Sigmoid colon (tissue), 7 donors: Measurements from ENCODE around the gene NUFIP2. TPM values are rescaled to one million over a fixed set of nuclear protein-coding genes. Genes with fewer than 3 reads are reported as not detected.

Experiments
- DNase-seq: peaks from one replicate; pipeline ENCODE4 v3.0.0-alpha.2; 2019
- H3K27ac ChIP-seq, 4 donors: fragments of 200-600 bp; sonication (generic); one replicate each; pipeline ENCODE4 v1.5.1; 2016 to 2019; ENCODE audit warnings: mild to moderate bottlenecking in 1 of 4
- H3K27me3 ChIP-seq, 3 donors: fragments of 200-600 bp; sonication (generic); one replicate each; pipeline ENCODE4 v1.5.1; 2019; ENCODE audit warnings: mild to moderate bottlenecking in 1 of 3
- H3K36me3 ChIP-seq, 4 donors: fragments of 200-600 bp; sonication (generic); one replicate each; pipeline ENCODE4 v1.5.1; 2016 to 2019
- H3K4me1 ChIP-seq, 4 donors: fragments of 200-600 bp; sonication (generic); one replicate each; pipeline ENCODE4 v1.5.1; 2017 to 2019
- H3K4me3 ChIP-seq, 4 donors: fragments of 200-600 bp; sonication (generic); one replicate each; pipeline ENCODE4 v1.5.1; 2017 to 2019; ENCODE audit warnings: mild to moderate bottlenecking in 2 of 4, moderate library complexity in 1 of 4
- H3K9me3 ChIP-seq, 4 donors: fragments of 200-600 bp in 3 of 4; sonication (generic) in 3 of 4; one replicate each; pipeline versions ENCODE4 v1.5.1 to v1.6.1; 2013 to 2019
- EP300 ChIP-seq, 4 donors: sonication (generic); formaldehyde crosslinking; IDR thresholded peaks; one replicate each; pipeline ENCODE4 v1.6.1; 2017; ENCODE audit warnings: antibody characterized with exemption in 4 of 4
- POLR2A ChIP-seq, 2 donors: fragments of 450-650 bp; IDR thresholded peaks; one replicate each; pipeline ENCODE4 v1.6.1; 2016; ENCODE audit warnings: antibody characterized with exemption in 2 of 2, mild to moderate bottlenecking in 2 of 2, moderate library complexity in 2 of 2
- POLR2AphosphoS5 ChIP-seq, 4 donors: sonication (generic); formaldehyde crosslinking; IDR thresholded peaks; one replicate each; pipeline ENCODE4 v1.6.1; 2017; ENCODE audit warnings: antibody characterized with exemption in 4 of 4
- WGBS, 2 donors: extraction: QIAGEN DNeasy Blood & Tissue Kit; methylation state at CpG; one replicate each; pipeline ENCODE4 v1.1.7; 2013; 5-methylcytosine and 5-hydroxymethylcytosine counted together
- intact Hi-C: fragments of 100-400 bp; cut with DNase I; formaldehyde crosslinking; loops from one replicate; pipeline ENCODE4 v1.15.1; 2023
- polyA plus RNA-seq, 3 donors: library from polyadenylated mRNA; stranded (reverse); fragments of 200-250 nt; gene quantifications; one replicate each; pipeline ENCODE4 v1.2.3, GENCODE V29; 2013
- total RNA-seq, 4 donors: library from RNA; depleted of rRNA; stranded (reverse); fragments of >200 nt; gene quantifications; one replicate each; pipeline ENCODE4 v1.1.0, GENCODE V29; 2016
- TF ChIP-seq, protein P1 (sequence below), 4 experiments: fragments of 450-650 bp in 3 of 4; fragments of 200-600 bp in 1 of 4; IDR thresholded peaks; one replicate each; pipeline ENCODE4 v1.5.1; 2016 to 2019; ENCODE audit warnings: antibody characterized with exemption in 4 of 4, mild to moderate bottlenecking in 3 of 4, moderate library complexity in 2 of 4
- donor health status: healthy with polysubstance abuse.
- donor health status: Bipolar disorder and iron deficiency.
- donor health status: healthy.

The NUFIP2 gene
- total and polyA plus RNA-seq, 7 donors: 6.6 to 30.7 (median 26.5) TPM

DNA sequence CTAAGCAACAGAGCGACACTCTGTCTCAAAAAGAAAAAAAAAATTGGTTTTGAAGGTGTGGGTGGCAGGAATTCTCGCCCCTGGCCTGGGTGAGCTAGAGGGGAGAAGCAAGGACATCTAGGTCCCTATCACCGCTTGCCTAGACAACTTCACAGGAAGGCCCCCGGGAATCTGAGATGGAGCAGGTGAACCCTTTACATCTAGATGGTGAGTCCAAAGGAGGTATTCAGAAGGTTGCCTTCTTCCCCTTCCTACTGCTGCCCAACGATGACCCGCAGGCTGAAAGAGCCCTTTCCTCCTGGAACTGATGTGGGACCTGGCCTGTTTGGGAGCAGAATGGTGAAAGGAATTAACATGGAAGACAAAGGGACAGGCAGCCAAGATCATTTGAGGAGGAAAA is 48.5 kb downstream of the NUFIP2 start:
- TF ChIP-seq POLR2A (IDR thresholded peaks at IDR 0.05) (no peak), EP300 (IDR thresholded peaks at IDR 0.05) (no peak), POLR2AphosphoS5 (IDR thresholded peaks at IDR 0.05) (no peak)
- TF ChIP-seq, protein P1, sequence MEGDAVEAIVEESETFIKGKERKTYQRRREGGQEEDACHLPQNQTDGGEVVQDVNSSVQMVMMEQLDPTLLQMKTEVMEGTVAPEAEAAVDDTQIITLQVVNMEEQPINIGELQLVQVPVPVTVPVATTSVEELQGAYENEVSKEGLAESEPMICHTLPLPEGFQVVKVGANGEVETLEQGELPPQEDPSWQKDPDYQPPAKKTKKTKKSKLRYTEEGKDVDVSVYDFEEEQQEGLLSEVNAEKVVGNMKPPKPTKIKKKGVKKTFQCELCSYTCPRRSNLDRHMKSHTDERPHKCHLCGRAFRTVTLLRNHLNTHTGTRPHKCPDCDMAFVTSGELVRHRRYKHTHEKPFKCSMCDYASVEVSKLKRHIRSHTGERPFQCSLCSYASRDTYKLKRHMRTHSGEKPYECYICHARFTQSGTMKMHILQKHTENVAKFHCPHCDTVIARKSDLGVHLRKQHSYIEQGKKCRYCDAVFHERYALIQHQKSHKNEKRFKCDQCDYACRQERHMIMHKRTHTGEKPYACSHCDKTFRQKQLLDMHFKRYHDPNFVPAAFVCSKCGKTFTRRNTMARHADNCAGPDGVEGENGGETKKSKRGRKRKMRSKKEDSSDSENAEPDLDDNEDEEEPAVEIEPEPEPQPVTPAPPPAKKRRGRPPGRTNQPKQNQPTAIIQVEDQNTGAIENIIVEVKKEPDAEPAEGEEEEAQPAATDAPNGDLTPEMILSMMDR (IDR thresholded peaks at IDR 0.05): no peak
- no peak for DNase-seq
- peaks cover 0 to 11% (median 6%) of the 10 kb centered on the region in 4 donors for H3K4me1 ChIP-seq
- H3K36me3 ChIP-seq: no peaks in the 10 kb centered on the region
- H3K9me3 ChIP-seq: no peaks in the 10 kb centered on the region
- intact Hi-C loops: no loop called here
- no peak overlapping the region for H3K4me3 ChIP-seq
- WGBS, 2 donors: 92 to 96% methylated on average over 6 of the region's 6 CpGs
- H3K27me3 ChIP-seq: no peaks in the 10 kb centered on the region
- H3K27ac ChIP-seq: no peak overlapping the region

DNA sequence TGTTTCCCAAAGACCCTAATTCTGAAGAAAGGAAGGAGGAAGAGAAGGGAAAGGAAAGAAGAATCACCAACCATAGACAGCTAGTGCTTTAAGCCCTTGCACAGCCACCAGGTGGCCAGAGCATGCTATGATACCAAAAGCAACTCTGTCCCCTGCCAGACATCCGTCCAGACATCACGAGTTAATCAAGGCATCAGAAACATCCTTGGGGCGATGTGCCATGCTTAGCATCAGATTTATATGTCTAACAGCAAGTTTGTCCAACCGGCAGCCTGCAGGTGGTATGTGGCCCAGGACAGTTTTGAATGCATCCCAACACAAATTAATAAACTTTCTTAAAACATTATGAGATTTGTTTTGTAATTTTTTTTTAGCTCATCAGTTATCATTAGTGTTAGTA is 50.2 kb downstream of the NUFIP2 start:
- Histone ChIP-seq H3K4me3 (no peak overlapping the region), H3K4me1 (peaks cover 0 to 13% (median 6%) of the 10 kb centered on the region in 4 donors), H3K9me3 (no peaks in the 10 kb centered on the region), H3K27me3 (no peaks in the 10 kb centered on the region), H3K27ac (no peak overlapping the region), H3K36me3 (no peaks in the 10 kb centered on the region)
- TF ChIP-seq POLR2AphosphoS5 (IDR thresholded peaks at IDR 0.05) (no peak), POLR2A (IDR thresholded peaks at IDR 0.05) (no peak), EP300 (IDR thresholded peaks at IDR 0.05) (no peak)
- TF ChIP-seq, protein P1 (IDR thresholded peaks at IDR 0.05): no peak
- 49 to 70% methylated on average over 4 of the region's 4 CpGs for WGBS, 2 donors
- DNase-seq: no peak
- intact Hi-C loops: no loop called here

DNA sequence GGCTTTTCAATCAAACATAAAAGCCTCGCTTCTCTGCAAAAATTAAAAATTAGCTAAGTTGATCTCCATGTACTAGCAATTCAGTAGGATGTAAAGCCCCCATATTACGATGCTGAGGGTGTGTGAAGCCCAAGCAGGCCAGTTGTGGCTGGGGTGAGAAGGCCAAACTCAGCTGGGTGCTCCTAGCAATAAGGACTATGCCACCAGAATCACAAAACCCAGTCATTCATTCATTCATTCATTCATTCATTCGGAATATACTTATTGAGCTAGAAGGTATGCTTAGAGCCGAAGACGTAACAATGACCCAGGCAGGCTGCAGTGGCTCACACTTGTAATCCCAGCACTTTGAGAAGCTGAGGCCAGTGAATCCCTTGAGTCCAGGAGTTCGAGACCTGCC is 51.2 kb downstream of the NUFIP2 start:
- TF ChIP-seq POLR2A (IDR thresholded peaks at IDR 0.05): no peak
- TF ChIP-seq, protein P1 (IDR thresholded peaks at IDR 0.05): no peak
- no peak for TF ChIP-seq EP300 (IDR thresholded peaks at IDR 0.05)
- no peak for TF ChIP-seq POLR2AphosphoS5 (IDR thresholded peaks at IDR 0.05)
- DNase-seq: no peak
- Histone ChIP-seq H3K4me3 (no peak overlapping the region), H3K36me3 (no peaks in the 10 kb centered on the region), H3K9me3 (no peaks in the 10 kb centered on the region), H3K27ac (no peak overlapping the region), H3K4me1 (peaks cover 0 to 13% (median 6%) of the 10 kb centered on the region in 4 donors), H3K27me3 (no peaks in the 10 kb centered on the region)
- 94 to 97% methylated on average over 6 of the region's 6 CpGs for WGBS, 2 donors
- intact Hi-C loops: no loop called here

DNA sequence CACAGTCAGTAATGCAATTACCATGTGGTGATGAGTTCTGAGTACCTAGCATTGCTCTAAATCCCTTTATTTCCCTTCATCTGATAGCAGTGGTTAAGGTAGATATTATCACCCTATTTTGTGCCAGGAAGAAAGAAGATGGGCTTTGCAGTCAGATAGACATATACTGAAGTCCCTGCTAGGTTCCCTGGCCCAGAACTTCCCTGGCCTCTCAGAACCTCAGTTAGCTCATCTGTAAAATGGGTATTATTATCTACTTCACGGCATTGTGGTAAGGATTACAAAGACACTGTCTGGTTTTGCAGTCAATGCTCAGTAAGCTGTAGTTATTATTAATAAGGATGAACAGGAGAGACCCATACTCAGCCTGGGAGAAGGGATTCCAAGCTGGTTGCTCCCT is 51.9 kb downstream of the NUFIP2 start:
- Histone ChIP-seq H3K27ac (no peak overlapping the region), H3K4me3 (no peak overlapping the region), H3K9me3 (no peaks in the 10 kb centered on the region), H3K4me1 (peaks cover 0 to 13% (median 6%) of the 10 kb centered on the region in 4 donors), H3K27me3 (no peaks in the 10 kb centered on the region), H3K36me3 (no peaks in the 10 kb centered on the region)
- intact Hi-C loops: no loop called here
- TF ChIP-seq POLR2A (IDR thresholded peaks at IDR 0.05) (no peak), EP300 (IDR thresholded peaks at IDR 0.05) (no peak), POLR2AphosphoS5 (IDR thresholded peaks at IDR 0.05) (no peak)
- TF ChIP-seq, protein P1 (IDR thresholded peaks at IDR 0.05): no peak
- 93 to 95% methylated on average over 1 of the region's 1 CpG for WGBS, 2 donors
- DNase-seq: no peak
